GM12891 (cell line): Measurements from ENCODE around the gene ZNF641.

ENCODE experiments used
- POLR2A ChIP-seq: IDR thresholded peaks from 2 replicates; pipeline ENCODE4 v1.6.1; 2011; ENCODE audit warnings: low read depth, low read length, control low read depth
- POLR2AphosphoS5 ChIP-seq: IDR thresholded peaks from 2 replicates; pipeline ENCODE4 v1.6.1; 2011; ENCODE audit warnings: low read depth, low read length, control low read depth
- TAF1 ChIP-seq: IDR thresholded peaks from 2 replicates; pipeline ENCODE4 v1.6.1; 2011; ENCODE audit warnings: low read depth, low read length, control low read depth

- no peak for TF ChIP-seq POLR2A
- TF ChIP-seq TAF1: no peak
- TF ChIP-seq POLR2AphosphoS5: no peak
These were observed 59.2 kb downstream of the ZNF641 start for GRCh38 chr12:48291511-48291910.
